HFFc6 (cell line): ENCODE results near the gene DSTYK. TPM values are rescaled to one million over a fixed set of nuclear protein-coding genes. Genes with fewer than 3 reads are reported as not detected.

Source experiments
- DNase-seq: peaks from one replicate; pipeline ENCODE4 v3.0.0-alpha.2; 2018
- H3K27ac Mint-ChIP-seq: 2 replicates; pipeline ENCODE4 v1.8.0; 2020; ENCODE audit warnings: mild to moderate bottlenecking, mixed read lengths
- H3K27me3 Mint-ChIP-seq: 2 replicates; pipeline ENCODE4 v1.8.0; 2021; ENCODE audit warnings: mild to moderate bottlenecking, moderate library complexity, mixed read lengths; ENCODE audit not compliant: insufficient read depth
- H3K36me3 Mint-ChIP-seq: 2 replicates; pipeline ENCODE4 v1.8.0; 2021; ENCODE audit warnings: low read depth, mixed read lengths
- H3K4me1 Mint-ChIP-seq: 2 replicates; pipeline ENCODE4 v1.8.0; 2020; ENCODE audit warnings: low read depth, mixed read lengths
- H3K4me3 Mint-ChIP-seq: 2 replicates; pipeline ENCODE4 v1.8.0; 2020; ENCODE audit warnings: mild to moderate bottlenecking, moderate library complexity, mixed read lengths
- H3K9me3 Mint-ChIP-seq: 2 replicates; pipeline ENCODE4 v1.8.0; 2020; ENCODE audit warnings: mild to moderate bottlenecking, mixed read lengths
- CTCF ChIP-seq: fragments of 200-600 bp; sonication (generic); IDR thresholded peaks from 2 replicates; pipeline ENCODE4 v1.5.0; 2021; ENCODE audit warnings: antibody characterized with exemption, mild to moderate bottlenecking
- total RNA-seq, 6 experiments: library from RNA; stranded (reverse); fragmentation: NEBNext Ultra II Directional; extraction: Animal tissue kit (Norgen Biotek cat#: 25700); gene quantifications; 2 replicates in 1 of 6; 3 replicates in 5 of 6; pipeline ENCODE4 v1.2.3, GENCODE V29; 2021

DSTYK gene
- total RNA-seq, 6 experiments from 2014 or later, result 13.1 to 17.5 (median 13.9) TPM

- H3K9me3 Mint-ChIP-seq, result no peaks in the 10 kb centered on the region
- no peak overlapping the region for H3K4me3 Mint-ChIP-seq
- no peak for TF ChIP-seq CTCF
- peaks cover 13% of the 10 kb centered on the region for H3K4me1 Mint-ChIP-seq
- H3K36me3 Mint-ChIP-seq, result no peaks in the 10 kb centered on the region
- no peak for DNase-seq
- H3K27ac Mint-ChIP-seq, result no peak overlapping the region
- peaks cover 3% of the 10 kb centered on the region for H3K27me3 Mint-ChIP-seq
Observed at GRCh38 chr1:205232945-205233397, 21.5 kb upstream of the DSTYK start.

GRCh38 chr1:205232127-205232820 is 20.8 kb upstream of the DSTYK start:
- peaks cover 14% of the 10 kb centered on the region for H3K4me1 Mint-ChIP-seq
- DNase-seq, result no peak
- no peak overlapping the region for H3K27ac Mint-ChIP-seq
- H3K36me3 Mint-ChIP-seq, result no peaks in the 10 kb centered on the region
- no peak overlapping the region for H3K4me3 Mint-ChIP-seq
- no peak for TF ChIP-seq CTCF
- H3K9me3 Mint-ChIP-seq, result no peaks in the 10 kb centered on the region
- peaks cover 4% of the 10 kb centered on the region for H3K27me3 Mint-ChIP-seq

- Mint-ChIP-seq H3K36me3 (no peaks in the 10 kb centered on the region), H3K4me3 (no peak overlapping the region), H3K27me3 (peaks cover 4% of the 10 kb centered on the region), H3K4me1 (peaks cover 27% of the 10 kb centered on the region), H3K27ac (no peak overlapping the region), H3K9me3 (no peaks in the 10 kb centered on the region)
- no peak for DNase-seq
- TF ChIP-seq CTCF, result no peak
Observed at GRCh38 chr1:205230982-205231381, 19.5 kb upstream of the DSTYK start.

- Mint-ChIP-seq H3K9me3 (no peaks in the 10 kb centered on the region), H3K27me3 (peaks cover 4% of the 10 kb centered on the region), H3K4me1 (peaks cover 33% of the 10 kb centered on the region), H3K36me3 (no peaks in the 10 kb centered on the region), H3K27ac (no peak overlapping the region), H3K4me3 (no peak overlapping the region)
- no peak for DNase-seq
- TF ChIP-seq CTCF, result no peak
Observed at GRCh38 chr1:205229916-205230700, 18.6 kb upstream of the DSTYK start.

- Mint-ChIP-seq H3K27ac (no peak overlapping the region; the same call in 1 of the 2 replicates), H3K4me1 (peaks cover 33% of the 10 kb centered on the region)
- peak; percentile 26 for DNase-seq
Observed at GRCh38 chr1:205229399-205229871, 17.9 kb upstream of the DSTYK start.

More at GRCh38 chr1:205229399-205229871, 17.9 kb upstream of the DSTYK start:
- Mint-ChIP-seq H3K36me3 (no peaks in the 10 kb centered on the region), H3K4me3 (peak overlapping the region; percentile 87), H3K27me3 (peaks cover 4% of the 10 kb centered on the region), H3K9me3 (no peaks in the 10 kb centered on the region)
- no peak; the same call in 1 of the 2 replicates for TF ChIP-seq CTCF
